ENCODE data around the gene TMA7B. TPM values are rescaled to one million over a fixed set of nuclear protein-coding genes. Genes with fewer than 3 reads are reported as not detected.

The TMA7B gene
- total RNA-seq, 1 donor from 2014 or later: 1.7 TPM

GRCh38 chr22:39942439-39943230 is 17.6 kb upstream of the TMA7B start:
- H3K27me3 ChIP-seq: no peaks in the 10 kb centered on the region
- DNase-seq (ENCODE audit: extremely low spot score in 2 of 2): no peak
- no peaks in the 10 kb centered on the region for H3K9me3 ChIP-seq
- H3K4me3 ChIP-seq: no peak overlapping the region
- H3K36me3 ChIP-seq: no peaks in the 10 kb centered on the region
- TF ChIP-seq, protein P1, sequence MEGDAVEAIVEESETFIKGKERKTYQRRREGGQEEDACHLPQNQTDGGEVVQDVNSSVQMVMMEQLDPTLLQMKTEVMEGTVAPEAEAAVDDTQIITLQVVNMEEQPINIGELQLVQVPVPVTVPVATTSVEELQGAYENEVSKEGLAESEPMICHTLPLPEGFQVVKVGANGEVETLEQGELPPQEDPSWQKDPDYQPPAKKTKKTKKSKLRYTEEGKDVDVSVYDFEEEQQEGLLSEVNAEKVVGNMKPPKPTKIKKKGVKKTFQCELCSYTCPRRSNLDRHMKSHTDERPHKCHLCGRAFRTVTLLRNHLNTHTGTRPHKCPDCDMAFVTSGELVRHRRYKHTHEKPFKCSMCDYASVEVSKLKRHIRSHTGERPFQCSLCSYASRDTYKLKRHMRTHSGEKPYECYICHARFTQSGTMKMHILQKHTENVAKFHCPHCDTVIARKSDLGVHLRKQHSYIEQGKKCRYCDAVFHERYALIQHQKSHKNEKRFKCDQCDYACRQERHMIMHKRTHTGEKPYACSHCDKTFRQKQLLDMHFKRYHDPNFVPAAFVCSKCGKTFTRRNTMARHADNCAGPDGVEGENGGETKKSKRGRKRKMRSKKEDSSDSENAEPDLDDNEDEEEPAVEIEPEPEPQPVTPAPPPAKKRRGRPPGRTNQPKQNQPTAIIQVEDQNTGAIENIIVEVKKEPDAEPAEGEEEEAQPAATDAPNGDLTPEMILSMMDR (IDR thresholded peaks at IDR 0.05): no peak
- TF ChIP-seq POLR2A (IDR thresholded peaks at IDR 0.05): no peak
- no peak for TF ChIP-seq POLR2AphosphoS5 (IDR thresholded peaks at IDR 0.05; ENCODE audit: insufficient read depth in 1 of 2, low read depth in 1 of 2)
- intact Hi-C loops (cut with DNase I): no loop called here
- H3K4me1 ChIP-seq: no peaks in the 10 kb centered on the region
- H3K27ac ChIP-seq: no peak overlapping the region

- intact Hi-C loops (cut with DNase I): no loop called here
- H3K4me1 ChIP-seq: no peaks in the 10 kb centered on the region
- TF ChIP-seq POLR2A (IDR thresholded peaks at IDR 0.05) (no peak), POLR2AphosphoS5 (IDR thresholded peaks at IDR 0.05; ENCODE audit: insufficient read depth in 1 of 2, low read depth in 1 of 2) (no peak)
- TF ChIP-seq, protein P1 (IDR thresholded peaks at IDR 0.05): no peak
Measured at GRCh38 chr22:39943337-39943736, 16.9 kb upstream of the TMA7B start.

GRCh38 chr22:39943953-39944872 is 16.0 kb upstream of the TMA7B start:
- Histone ChIP-seq H3K27ac (no peak overlapping the region), H3K4me3 (no peak overlapping the region), H3K4me1 (no peaks in the 10 kb centered on the region), H3K36me3 (no peaks in the 10 kb centered on the region), H3K9me3 (no peaks in the 10 kb centered on the region), H3K27me3 (no peaks in the 10 kb centered on the region)
- DNase-seq (ENCODE audit: extremely low spot score in 2 of 2): no peak
- TF ChIP-seq, protein P1 (IDR thresholded peaks at IDR 0.05): no peak
- intact Hi-C loops (cut with DNase I): no loop called here

More at GRCh38 chr22:39943337-39943736, 16.9 kb upstream of the TMA7B start:
- H3K27me3 ChIP-seq: no peaks in the 10 kb centered on the region
- no peak for DNase-seq (ENCODE audit: extremely low spot score in 2 of 2)
- H3K27ac ChIP-seq: no peak overlapping the region
- H3K9me3 ChIP-seq: no peaks in the 10 kb centered on the region
- no peak overlapping the region for H3K4me3 ChIP-seq
- H3K36me3 ChIP-seq: no peaks in the 10 kb centered on the region

DNA sequence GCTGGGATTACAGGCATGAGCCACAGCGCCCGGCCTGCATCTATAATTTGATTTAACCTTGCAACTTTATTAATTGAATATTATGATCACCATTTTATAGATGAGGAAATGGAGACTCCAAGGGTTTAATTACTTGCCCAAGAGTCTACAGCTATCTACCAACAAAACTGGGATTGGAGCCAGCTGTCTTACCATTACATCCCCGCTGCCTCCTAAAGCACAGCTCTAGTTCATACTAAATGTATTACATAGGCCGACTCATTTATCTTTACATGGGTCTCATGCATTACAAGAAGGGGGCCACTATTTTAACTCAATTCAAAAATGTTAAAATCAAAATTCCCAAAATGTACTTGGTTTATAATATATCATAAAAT is 14.1 kb upstream of the TMA7B start:
- Histone ChIP-seq H3K27ac (no peak overlapping the region), H3K36me3 (no peaks in the 10 kb centered on the region), H3K4me1 (no peaks in the 10 kb centered on the region), H3K4me3 (no peak overlapping the region), H3K9me3 (no peaks in the 10 kb centered on the region), H3K27me3 (no peaks in the 10 kb centered on the region)
- DNase-seq (ENCODE audit: extremely low spot score in 2 of 2): no peak
- intact Hi-C loops (cut with DNase I): no loop called here
- TF ChIP-seq, protein P1 (IDR thresholded peaks at IDR 0.05): no peak
- no peak for TF ChIP-seq POLR2A (IDR thresholded peaks at IDR 0.05)
- TF ChIP-seq POLR2AphosphoS5 (IDR thresholded peaks at IDR 0.05; ENCODE audit: insufficient read depth in 1 of 2, low read depth in 1 of 2): no peak
